ENCODE data around the gene PCGF1.
A peak's percentile ranks its signal among the peaks of the same experiment; 100 is the strongest.

DNA sequence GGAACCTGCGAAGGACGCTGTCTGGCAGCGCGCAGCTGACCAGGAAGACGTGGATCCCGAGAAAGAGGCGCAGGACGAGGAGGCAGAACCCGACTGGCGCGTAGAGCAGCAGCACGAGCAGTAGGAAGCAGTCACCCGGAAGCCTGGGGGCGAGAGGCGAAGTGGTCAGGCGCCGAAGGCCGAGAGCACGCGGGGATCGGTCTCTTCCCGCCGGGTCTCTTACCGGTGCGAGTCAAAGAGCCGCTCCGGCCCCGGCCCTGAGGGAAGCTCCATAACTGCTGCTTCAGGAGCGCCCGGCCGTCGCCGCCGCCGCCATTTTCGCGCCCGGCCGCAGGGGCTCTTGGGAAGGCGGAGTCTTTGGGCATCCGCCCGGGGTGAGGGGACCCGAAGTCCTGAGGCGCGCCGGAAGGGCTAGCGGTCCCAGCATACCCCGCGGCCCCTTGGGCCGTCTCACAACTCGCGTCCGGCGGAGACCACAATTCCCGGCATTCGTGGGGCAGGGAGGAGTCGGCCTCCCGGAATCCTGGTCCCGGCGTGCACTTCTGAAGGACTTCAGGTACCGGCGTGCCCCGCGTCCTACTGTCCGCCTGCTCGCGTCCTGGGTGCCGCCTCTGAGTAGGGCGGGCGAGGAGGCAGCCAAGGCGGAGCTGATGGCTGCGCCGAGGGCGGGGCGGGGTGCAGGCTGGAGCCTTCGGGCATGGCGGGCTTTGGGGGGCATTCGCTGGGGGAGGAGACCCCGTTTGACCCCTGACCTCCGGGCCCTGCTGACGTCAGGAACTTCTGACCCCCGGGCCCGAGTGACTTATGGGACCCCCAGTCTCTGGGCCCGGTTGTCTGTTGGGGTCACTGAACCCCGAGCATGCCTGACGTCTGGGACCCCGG lies 22.1 kb upstream of the PCGF1 start, which contains the start of the genes AUP1 and HTRA2:
- TF ChIP-seq CHD2 (IDR thresholded peaks at IDR 0.05; ENCODE audit: low read depth, low read length) (peak; percentile 43; the same call in 1 of the 2 replicates), BMI1 (IDR thresholded peaks at IDR 0.05; ENCODE audit: low read length) (no peak), ATF7 (IDR thresholded peaks at IDR 0.05) (peak; percentile 75), TAF1 (IDR thresholded peaks at IDR 0.05; ENCODE audit: control insufficient read depth, extremely low read depth, insufficient read depth, low read length, severe bottlenecking) (peak; percentile 98), ZNF24 (IDR thresholded peaks at IDR 0.05) (no peak), FOXM1 (IDR thresholded peaks at IDR 0.05; ENCODE audit: low read depth) (no peak), FOXM1 (CRISPR knock-in tag; IDR thresholded peaks at IDR 0.05; ENCODE audit: low read depth) (no peak)
- TF ChIP-seq, protein P1, sequence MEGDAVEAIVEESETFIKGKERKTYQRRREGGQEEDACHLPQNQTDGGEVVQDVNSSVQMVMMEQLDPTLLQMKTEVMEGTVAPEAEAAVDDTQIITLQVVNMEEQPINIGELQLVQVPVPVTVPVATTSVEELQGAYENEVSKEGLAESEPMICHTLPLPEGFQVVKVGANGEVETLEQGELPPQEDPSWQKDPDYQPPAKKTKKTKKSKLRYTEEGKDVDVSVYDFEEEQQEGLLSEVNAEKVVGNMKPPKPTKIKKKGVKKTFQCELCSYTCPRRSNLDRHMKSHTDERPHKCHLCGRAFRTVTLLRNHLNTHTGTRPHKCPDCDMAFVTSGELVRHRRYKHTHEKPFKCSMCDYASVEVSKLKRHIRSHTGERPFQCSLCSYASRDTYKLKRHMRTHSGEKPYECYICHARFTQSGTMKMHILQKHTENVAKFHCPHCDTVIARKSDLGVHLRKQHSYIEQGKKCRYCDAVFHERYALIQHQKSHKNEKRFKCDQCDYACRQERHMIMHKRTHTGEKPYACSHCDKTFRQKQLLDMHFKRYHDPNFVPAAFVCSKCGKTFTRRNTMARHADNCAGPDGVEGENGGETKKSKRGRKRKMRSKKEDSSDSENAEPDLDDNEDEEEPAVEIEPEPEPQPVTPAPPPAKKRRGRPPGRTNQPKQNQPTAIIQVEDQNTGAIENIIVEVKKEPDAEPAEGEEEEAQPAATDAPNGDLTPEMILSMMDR (IDR thresholded peaks at IDR 0.05 in 2 of 3, conservative IDR thresholded peaks at IDR 0.05 in 1 of 3; ENCODE audit: insufficient read depth in 2 of 3, low read depth in 1 of 3, low read length in 3 of 3), result no peak
- TF ChIP-seq, protein P2, sequence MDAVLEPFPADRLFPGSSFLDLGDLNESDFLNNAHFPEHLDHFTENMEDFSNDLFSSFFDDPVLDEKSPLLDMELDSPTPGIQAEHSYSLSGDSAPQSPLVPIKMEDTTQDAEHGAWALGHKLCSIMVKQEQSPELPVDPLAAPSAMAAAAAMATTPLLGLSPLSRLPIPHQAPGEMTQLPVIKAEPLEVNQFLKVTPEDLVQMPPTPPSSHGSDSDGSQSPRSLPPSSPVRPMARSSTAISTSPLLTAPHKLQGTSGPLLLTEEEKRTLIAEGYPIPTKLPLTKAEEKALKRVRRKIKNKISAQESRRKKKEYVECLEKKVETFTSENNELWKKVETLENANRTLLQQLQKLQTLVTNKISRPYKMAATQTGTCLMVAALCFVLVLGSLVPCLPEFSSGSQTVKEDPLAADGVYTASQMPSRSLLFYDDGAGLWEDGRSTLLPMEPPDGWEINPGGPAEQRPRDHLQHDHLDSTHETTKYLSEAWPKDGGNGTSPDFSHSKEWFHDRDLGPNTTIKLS (IDR thresholded peaks at IDR 0.05; ENCODE audit: borderline replicate concordance, low read depth), result peak; percentile 81

Data from K562 (cell line).